Measurements from ENCODE around the gene CHSY3.
"Not testable (repeated sequence)": the region's sequence is repeated elsewhere in the genome, so short reads cannot be mapped to it uniquely, and the experiment has no call there.

The CHSY3 gene

DNA sequence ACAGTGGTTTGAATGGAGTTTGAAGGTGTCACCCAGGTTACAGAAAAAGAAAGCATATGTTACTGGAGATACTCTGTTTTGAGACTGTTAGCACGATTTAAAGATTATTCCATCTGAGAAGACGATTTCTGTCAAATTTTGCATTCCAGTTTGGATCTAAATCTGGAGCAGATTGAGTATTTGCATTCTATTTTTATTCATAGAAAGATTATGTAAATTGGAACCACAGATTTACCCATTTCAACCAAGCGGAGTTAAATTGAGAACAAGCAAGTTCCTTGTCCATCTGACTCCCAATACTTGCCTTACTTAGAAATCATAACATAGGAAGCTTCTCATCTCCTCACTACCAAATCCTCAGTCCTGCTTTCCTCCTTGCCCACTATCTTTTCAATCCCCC lies 255.7 kb downstream of the CHSY3 start:
- DNase-seq (ENCODE audit: low read depth in 2 of 2) = no peak

DNA sequence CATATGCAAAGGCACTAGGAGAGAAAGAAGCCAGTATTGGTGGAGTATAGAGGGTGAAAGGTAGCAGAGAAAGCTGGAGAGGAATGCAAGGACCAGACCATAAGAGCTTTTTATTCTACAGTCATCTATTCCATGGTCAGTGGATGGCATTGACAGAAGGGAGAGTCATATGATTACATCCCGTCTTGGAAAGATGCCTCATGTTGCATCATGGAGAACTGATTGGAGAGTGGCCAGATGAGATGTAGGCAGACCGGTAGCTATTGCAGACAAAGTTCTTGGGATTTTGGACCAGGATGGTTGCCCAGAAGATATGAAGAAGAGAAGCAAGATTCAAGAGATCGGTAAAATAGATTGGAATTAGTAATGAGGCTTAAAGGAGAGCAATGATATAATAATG lies 260.7 kb downstream of the CHSY3 start:
- no peak for DNase-seq (ENCODE audit: low read depth in 2 of 2)

DNA sequence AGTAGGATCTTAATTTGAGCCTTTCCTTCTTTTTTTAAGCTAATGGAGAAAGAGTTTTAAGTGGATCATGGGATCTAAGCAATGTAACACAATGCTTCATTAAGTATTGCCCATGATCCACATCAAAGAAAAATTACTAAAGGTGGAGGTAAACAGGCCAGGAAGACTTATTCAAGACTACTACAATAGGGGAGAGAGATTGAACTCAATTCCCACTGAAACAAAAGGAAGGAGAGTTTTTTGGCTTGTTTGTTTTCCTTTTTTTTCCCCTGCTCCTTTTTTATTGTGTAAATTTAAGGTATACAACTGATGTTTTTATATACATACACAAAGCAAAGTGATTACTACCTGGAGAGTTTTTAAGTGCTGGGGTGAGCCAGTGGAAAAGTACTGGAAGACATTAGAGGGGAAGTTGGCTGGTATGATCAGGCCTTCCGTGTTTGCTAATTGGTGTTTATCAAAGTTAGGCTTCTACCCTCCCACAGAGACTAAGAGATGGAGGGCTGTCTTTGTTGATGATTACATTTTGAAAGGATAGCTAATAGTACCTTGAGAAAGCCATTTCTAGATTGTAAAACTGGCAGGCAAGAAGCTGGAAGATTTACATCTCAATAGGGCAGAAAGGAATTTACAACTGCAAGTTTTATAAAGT lies 262.7 kb downstream of the CHSY3 start:
- DNase-seq (ENCODE audit: low read depth in 2 of 2) = no peak

DNA sequence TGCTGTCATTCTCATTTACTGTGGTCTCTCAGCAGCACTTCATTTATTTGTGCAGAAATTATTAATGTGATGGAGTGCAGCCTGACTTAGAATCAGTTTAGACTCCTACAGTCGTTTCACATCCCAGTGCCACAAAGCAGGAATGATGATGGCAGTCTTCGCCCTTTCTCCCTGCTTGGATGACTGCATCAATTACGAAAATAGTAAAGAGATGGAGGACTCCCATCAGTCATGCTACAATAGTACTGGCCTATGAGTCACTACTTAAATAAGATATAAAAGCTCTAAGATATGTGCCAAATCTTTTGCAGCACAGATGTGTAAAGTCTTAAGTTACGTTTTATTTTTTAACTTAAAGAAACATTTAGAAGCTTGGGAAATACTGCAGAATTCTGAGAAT lies 263.9 kb downstream of the CHSY3 start:
- no peak for DNase-seq (ENCODE audit: low read depth in 2 of 2)

DNA sequence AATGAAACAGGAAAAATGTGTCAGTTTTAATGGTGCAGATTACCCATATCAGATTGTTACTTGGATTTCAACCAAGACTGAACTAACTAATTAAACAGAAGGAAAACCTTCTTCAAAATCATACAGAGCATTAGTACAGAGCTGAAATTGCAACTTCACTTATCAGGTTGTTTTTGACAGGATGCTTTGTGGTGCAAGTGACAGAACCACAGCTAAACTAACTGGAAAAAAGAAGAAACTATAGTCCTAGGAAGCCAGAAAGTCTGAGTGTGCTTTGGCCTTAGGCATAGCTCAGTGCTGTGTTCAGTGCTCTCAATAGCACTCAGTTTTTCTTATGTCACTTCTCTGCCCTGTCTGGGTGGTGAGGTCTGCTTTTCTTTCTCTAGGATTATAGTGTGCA lies 267.4 kb downstream of the CHSY3 start:
- no peak for DNase-seq (ENCODE audit: low read depth in 2 of 2)

DNA sequence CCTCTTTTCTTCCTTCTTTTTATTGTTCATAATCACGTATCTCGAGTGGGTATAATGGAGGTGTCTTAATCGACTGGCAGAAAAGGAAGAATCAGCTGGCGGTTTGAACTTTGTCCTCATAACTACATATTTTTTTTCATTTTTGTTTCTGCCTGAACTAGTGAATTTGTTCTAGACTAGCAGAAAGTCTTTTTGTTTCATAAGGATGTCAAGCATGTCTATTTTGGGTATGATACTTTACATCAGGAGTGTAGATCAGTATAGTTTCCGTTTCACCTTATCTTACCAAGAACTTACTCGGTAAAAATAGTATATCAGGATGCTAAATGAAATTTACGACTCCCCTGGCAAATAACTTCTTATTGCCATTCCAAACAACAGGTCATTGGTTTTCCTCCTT lies 278.9 kb downstream of the CHSY3 start:
- no peak for DNase-seq (ENCODE audit: low read depth in 2 of 2)

DNA sequence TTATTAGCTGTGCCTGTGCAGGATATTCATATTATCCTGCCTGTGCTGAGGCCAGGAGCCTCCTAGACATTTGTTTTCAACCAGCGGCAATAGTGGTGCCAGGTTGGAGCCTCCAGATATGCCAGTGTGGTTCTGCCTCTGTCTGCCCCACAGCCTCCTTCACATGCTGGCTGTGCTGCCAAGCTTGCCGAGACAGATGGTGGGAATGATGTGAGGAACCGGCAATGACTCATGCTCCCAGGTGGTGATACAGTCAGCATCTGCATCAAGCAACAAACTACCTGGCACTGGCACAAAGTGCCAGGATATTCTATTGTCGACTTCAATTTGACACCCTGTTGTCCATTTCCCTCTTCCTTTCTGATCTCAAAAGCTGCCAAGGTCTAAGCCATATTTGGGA lies 285.7 kb downstream of the CHSY3 start:
- DNase-seq (ENCODE audit: low read depth in 2 of 2) = no peak

DNA sequence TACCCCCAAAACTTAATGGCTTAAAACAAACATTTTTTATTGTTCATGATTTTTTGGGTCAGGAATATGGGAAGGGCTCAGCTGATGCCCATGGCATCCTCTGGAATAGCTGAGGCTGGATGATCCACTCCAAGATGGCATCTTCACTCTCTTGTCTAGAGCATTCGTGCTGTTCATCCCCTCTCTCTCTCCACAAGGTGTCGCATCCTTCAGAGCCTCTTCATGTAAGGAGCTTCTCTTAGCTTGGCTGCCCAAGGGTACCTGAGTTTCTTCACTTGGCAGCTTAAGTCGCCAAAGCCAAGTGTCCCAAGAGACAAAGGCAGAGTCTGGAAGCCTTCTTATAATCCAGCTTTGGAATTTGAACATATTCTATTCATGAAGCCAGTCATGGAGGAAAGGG lies 294.7 kb downstream of the CHSY3 start:
- no peak for DNase-seq (ENCODE audit: low read depth in 2 of 2)

DNA sequence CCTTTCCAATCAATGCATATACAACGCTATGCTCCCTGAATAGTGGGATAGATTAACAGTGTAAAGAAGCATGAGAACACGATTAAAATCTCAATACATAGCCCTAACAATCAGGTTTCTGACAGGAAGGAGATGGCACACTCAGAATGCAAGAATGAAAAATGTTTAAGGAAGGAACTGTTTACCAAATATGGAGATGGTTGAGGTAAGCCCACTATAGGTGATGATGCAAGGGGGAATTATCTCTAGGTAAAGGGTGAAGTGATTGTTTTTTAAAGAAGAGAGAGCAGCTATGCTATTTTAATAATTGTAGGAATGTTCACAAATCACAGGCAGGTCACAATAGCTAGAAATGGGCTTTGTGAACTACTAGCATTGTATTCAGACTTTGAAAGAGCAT lies 302.4 kb downstream of the CHSY3 start:
- DNase-seq (ENCODE audit: low read depth in 2 of 2) = no peak

DNA sequence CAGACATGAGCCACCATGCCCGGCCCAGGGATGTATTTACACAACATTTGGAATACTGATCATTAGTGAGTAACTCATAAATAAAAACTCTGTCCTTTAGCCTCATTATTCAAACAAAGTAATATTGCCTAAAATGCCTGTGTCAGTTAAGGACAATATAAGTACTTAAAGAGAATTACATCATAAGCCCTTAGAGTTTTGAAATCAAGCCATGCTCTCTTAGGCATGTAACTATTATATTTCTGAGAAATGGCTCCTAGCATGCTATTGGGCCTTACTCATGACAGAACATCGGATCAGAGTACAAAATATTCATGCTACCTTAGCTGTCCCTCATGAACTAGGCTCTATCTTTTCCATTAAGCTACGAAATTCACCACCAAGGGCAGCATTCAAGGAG lies 309.3 kb downstream of the CHSY3 start:
- no peak for DNase-seq (ENCODE audit: low read depth in 2 of 2)

DNA sequence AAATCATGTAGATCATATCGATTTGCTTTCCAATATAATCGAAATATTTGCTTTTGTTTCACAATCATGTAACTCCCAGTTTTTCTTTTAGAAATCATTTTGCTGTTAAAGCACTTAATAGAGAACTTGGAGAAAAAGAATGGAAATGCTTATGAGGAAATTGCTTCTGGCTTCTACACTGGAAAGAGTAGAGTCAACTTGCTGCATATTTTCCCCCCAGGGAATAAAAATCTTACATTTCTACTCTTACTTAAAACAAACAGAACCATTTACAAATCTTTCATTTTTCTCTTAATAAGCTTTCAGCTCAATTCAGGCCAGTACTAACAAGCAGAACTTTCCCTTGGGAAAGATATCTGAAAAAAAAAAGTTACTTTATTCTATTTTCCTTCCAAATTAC lies 312.0 kb downstream of the CHSY3 start:
- no peak for DNase-seq (ENCODE audit: low read depth in 2 of 2)

DNA sequence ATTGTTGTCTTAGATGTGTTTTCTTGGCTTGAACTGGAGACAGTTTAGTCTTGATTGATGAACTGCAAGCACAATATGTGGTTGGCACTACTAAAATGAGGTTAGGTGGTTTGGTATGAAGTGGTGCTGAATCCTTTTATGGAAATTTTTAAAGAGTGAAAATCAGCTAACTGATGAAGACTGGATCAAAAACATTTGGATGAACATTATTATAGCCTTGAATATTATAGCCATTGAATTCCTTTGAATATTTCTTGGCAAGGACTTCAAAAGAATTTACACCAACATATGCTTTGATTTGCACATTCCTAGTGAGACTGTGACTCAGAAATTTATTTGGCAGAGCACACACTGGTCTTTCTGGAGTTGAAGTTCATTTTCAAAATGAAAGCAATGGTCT lies 318.3 kb downstream of the CHSY3 start:
- DNase-seq (ENCODE audit: low read depth in 2 of 2) = no peak

DNA sequence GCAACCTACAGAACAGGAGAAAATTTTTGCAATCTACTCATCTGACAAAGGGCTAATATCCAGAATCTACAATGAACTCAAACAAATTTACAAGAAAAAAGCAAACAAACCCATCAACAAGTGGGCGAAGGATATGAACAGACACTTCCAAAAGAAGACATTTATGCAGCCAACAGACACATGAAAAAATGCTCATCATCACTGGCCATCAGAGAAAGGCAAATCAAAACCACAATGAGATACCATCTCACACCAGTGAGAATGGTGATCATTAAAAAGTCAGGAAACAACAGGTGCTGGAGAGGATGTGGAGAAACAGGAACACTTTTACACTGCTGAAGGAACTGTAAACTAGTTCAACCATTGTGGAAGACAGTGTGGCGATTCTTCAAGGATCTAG lies 322.3 kb downstream of the CHSY3 start:
- DNase-seq (ENCODE audit: low read depth in 2 of 2) = not testable (repeated sequence)

DNA sequence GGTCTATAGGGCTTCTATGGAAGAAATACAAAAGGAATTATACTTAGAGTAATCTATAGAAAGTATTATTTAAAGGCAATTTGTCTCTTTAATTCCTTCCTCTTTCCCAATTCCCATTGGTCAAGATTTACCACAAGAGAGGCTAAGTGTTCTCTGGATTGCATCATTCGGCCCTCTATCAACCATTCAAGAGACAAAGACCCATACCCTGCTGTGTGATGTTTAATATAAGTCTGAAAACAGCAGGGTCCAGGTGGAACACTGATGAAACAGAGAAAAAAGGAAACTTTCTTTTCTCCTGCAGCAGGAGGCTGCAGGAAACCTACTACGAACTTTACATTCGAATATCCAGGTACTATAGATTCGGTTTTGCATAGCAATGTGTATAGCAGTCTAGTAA lies 323.4 kb downstream of the CHSY3 start:
- no peak for DNase-seq (ENCODE audit: low read depth in 2 of 2)

DNA sequence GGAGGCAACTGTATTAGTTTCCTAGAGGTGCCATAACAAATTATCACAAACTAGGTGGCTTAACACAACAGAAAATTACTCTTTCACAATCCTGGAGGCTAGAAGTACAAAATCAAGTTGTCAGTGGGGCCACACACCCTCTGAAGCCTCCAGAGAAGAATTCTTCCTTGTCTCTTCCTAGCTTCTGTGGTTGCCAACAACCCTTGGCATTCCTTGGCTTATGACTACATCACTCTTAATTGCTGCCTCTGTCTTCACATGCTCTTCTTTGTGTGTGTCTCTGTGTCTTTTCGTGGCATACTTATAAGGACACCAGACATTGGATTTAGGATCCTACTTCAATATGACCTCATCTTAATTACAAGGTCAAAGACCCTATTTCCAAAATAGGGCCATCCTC lies 327.5 kb downstream of the CHSY3 start:
- no peak for DNase-seq (ENCODE audit: low read depth in 2 of 2)

DNA sequence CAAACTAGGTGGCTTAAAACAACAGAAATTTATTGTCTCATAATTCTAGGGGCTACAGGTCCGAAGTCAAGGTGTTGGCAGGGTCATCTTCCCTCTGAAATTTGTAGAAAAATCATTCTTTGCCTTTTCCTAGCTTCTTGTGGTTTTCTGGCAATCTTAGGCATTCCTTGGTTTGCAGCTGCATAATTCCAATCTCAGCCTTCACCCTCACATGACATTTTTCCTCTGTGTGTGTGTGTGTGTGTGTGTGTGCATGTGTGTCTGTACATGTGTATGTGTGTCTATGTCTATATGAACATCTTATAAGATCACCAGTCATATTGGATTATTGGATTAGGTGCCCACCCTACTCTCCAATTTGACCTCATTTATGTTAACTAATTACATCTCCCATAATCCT lies 330.6 kb downstream of the CHSY3 start:
- no peak for DNase-seq (ENCODE audit: low read depth in 2 of 2)
